SKM-1 (cell line): ENCODE results near the gene GABRG3.

Source experiments
- DNase-seq: peaks from one replicate; lab custom pipeline; 2025; ENCODE audit not compliant: unreplicated experiment; lab: John Stamatoyannopoulos, UW

GABRG3 gene

GRCh38 chr15:27061739-27062138, 90.8 kb downstream of the GABRG3 start:
- no peak for DNase-seq

- no peak for DNase-seq
Measured at GRCh38 chr15:27062951-27063350, 92.0 kb downstream of the GABRG3 start.

- DNase-seq = no peak
Measured at GRCh38 chr15:27064080-27064479, 93.1 kb downstream of the GABRG3 start.

- no peak for DNase-seq
Measured at GRCh38 chr15:27065151-27065550, 94.2 kb downstream of the GABRG3 start.

- no peak for DNase-seq
Measured at GRCh38 chr15:27065785-27066184, 94.8 kb downstream of the GABRG3 start.

- DNase-seq = no peak
Measured at GRCh38 chr15:27066446-27066845, 95.5 kb downstream of the GABRG3 start.

- no peak for DNase-seq
Measured at GRCh38 chr15:27067175-27067574, 96.2 kb downstream of the GABRG3 start.

- no peak for DNase-seq
Measured at GRCh38 chr15:27070841-27071240, 99.9 kb downstream of the GABRG3 start.

- no peak for DNase-seq
Measured at GRCh38 chr15:27074179-27074578, 103.2 kb downstream of the GABRG3 start.

- DNase-seq = no peak
Measured at GRCh38 chr15:27077790-27078189, 106.8 kb downstream of the GABRG3 start.

- DNase-seq = no peak
Measured at GRCh38 chr15:27081676-27082418, 110.9 kb downstream of the GABRG3 start.

- DNase-seq = no peak
Measured at GRCh38 chr15:27082526-27082925, 111.5 kb downstream of the GABRG3 start.

GRCh38 chr15:27084844-27085243, 113.9 kb downstream of the GABRG3 start:
- no peak for DNase-seq

GRCh38 chr15:27086149-27086548, 115.2 kb downstream of the GABRG3 start:
- no peak for DNase-seq

- DNase-seq = no peak
Measured at GRCh38 chr15:27086805-27087204, 115.8 kb downstream of the GABRG3 start.

GRCh38 chr15:27087651-27088583, 116.9 kb downstream of the GABRG3 start:
- no peak for DNase-seq

- DNase-seq = no peak
Measured at GRCh38 chr15:27088584-27089232, 117.7 kb downstream of the GABRG3 start.

GRCh38 chr15:27089233-27089586, 118.2 kb downstream of the GABRG3 start:
- no peak for DNase-seq

GRCh38 chr15:27089676-27090075, 118.7 kb downstream of the GABRG3 start:
- no peak for DNase-seq

- DNase-seq = no peak
Measured at GRCh38 chr15:27091270-27091940, 120.4 kb downstream of the GABRG3 start.

GRCh38 chr15:27092390-27092789, 121.4 kb downstream of the GABRG3 start:
- DNase-seq = no peak
